HG03442 (cell line): ENCODE results near the gene THSD1.
"Not testable (repeated sequence)": the region's sequence is repeated elsewhere in the genome, so short reads cannot be mapped to it uniquely, and the experiment has no call there.

Experiments used
- ATAC-seq: cut with Tn5 transposase; IDR thresholded peaks from one replicate; pipeline ENCODE4 v1.9.1; 2021; ENCODE audit warnings: mild to moderate bottlenecking, moderate library complexity; ENCODE audit not compliant: unreplicated experiment

The THSD1 gene

GRCh38 chr13:52361225-52361624, 44.7 kb downstream of the THSD1 start:
- no peak for ATAC-seq

GRCh38 chr13:52359534-52359933, 46.4 kb downstream of the THSD1 start:
- ATAC-seq: no peak

- ATAC-seq: no peak
These were observed 49.6 kb downstream of the THSD1 start for GRCh38 chr13:52356327-52356726.

- no peak for ATAC-seq
These were observed 52.8 kb downstream of the THSD1 start for GRCh38 chr13:52353193-52353592.

GRCh38 chr13:52348983-52349780, 56.8 kb downstream of the THSD1 start:
- no peak for ATAC-seq

- no peak for ATAC-seq
These were observed 57.9 kb downstream of the THSD1 start for GRCh38 chr13:52348071-52348470.

- no peak for ATAC-seq
These were observed 60.2 kb downstream of the THSD1 start for GRCh38 chr13:52345631-52346251.

GRCh38 chr13:52345048-52345447, 60.9 kb downstream of the THSD1 start:
- no peak for ATAC-seq

GRCh38 chr13:52344108-52344507, 61.9 kb downstream of the THSD1 start:
- no peak for ATAC-seq

GRCh38 chr13:52342203-52342602, 63.8 kb downstream of the THSD1 start:
- ATAC-seq: not testable (repeated sequence)

GRCh38 chr13:52337828-52338455, 68.0 kb downstream of the THSD1 start:
- ATAC-seq: not testable (repeated sequence)

- not testable (repeated sequence) for ATAC-seq
These were observed 71.9 kb downstream of the THSD1 start for GRCh38 chr13:52334107-52334506.

GRCh38 chr13:52331844-52332243, 74.1 kb downstream of the THSD1 start:
- not testable (repeated sequence) for ATAC-seq
